HepG2 (cell line): ENCODE results near the gene PRSS8. TPM values are rescaled to one million over a fixed set of nuclear protein-coding genes. Genes with fewer than 3 reads are reported as not detected.

Experiments
- AKAP8 ChIP-seq: sonication (generic); formaldehyde crosslinking; IDR thresholded peaks from 2 replicates; pipeline ENCODE4 v1.5.1; 2020; ENCODE audit warnings: mild to moderate bottlenecking, missing genetic modification reagents
- ATF7 ChIP-seq, 2 experiments: fragments of 450-650 bp in 1 of 2; sonication (generic) in 1 of 2; formaldehyde crosslinking in 1 of 2; IDR thresholded peaks; 2 replicates each; pipeline versions ENCODE4 v1.4.0 to v1.6.1; 2016 to 2020; ENCODE audit warnings: antibody characterized with exemption in 1 of 2, mild to moderate bottlenecking in 1 of 2, missing genetic modification reagents in 1 of 2
- BRD4 ChIP-seq: sonication (generic); formaldehyde crosslinking; IDR thresholded peaks from 2 replicates; pipeline ENCODE4 v1.4.0; 2020; ENCODE audit warnings: missing genetic modification reagents
- ELF4 ChIP-seq: sonication (generic); formaldehyde crosslinking; IDR thresholded peaks from 2 replicates; pipeline ENCODE4 v1.5.0; 2020; ENCODE audit warnings: missing genetic modification reagents, mild to moderate bottlenecking, moderate library complexity, borderline replicate concordance
- MED1 ChIP-seq: sonication (generic); formaldehyde crosslinking; IDR thresholded peaks from 2 replicates; pipeline ENCODE4 v1.4.0; 2020; ENCODE audit warnings: missing genetic modification reagents
- MXI1 ChIP-seq: IDR thresholded peaks from 3 replicates; pipeline ENCODE4 v1.6.1; 2012; ENCODE audit warnings: low read depth, low read length, inconsistent platforms, borderline replicate concordance
- MZF1 ChIP-seq: sonication (generic); formaldehyde crosslinking; IDR thresholded peaks from 2 replicates; pipeline ENCODE4 v1.8.1; 2023; ENCODE audit warnings: mild to moderate bottlenecking, missing genetic modification reagents, borderline replicate concordance
- RBM22 ChIP-seq: fragments of 200-400 bp; formaldehyde crosslinking; optimal IDR thresholded peaks from 2 replicates; pipeline ENCODE3; 2017; ENCODE audit warnings: mild to moderate bottlenecking, low read length, moderate library complexity
- WIZ ChIP-seq: sonication (generic); formaldehyde crosslinking; IDR thresholded peaks from 2 replicates; pipeline ENCODE4 v1.5.1; 2020; ENCODE audit warnings: mild to moderate bottlenecking, missing genetic modification reagents
- ZNF251 ChIP-seq: sonication (generic); formaldehyde crosslinking; IDR thresholded peaks from 2 replicates; pipeline ENCODE4 v1.9.0; 2021; ENCODE audit warnings: mild to moderate bottlenecking, missing genetic modification reagents
- ZNF430 ChIP-seq: sonication (generic); formaldehyde crosslinking; IDR thresholded peaks from 2 replicates; pipeline ENCODE4 v1.9.0; 2021; ENCODE audit warnings: mild to moderate bottlenecking, missing genetic modification reagents
- ZNF558 ChIP-seq: sonication (generic); formaldehyde crosslinking; IDR thresholded peaks from 2 replicates; pipeline ENCODE4 v1.9.0; 2022; ENCODE audit warnings: mild to moderate bottlenecking, missing genetic modification reagents, borderline replicate concordance
- polyA plus RNA-seq, 8 experiments: library from polyadenylated mRNA; depleted of rRNA in 3 of 8; stranded (reverse) in 7 of 8; unstranded in 1 of 8; fragments of >200 nt; fragmentation: Illumina TruSeq in 4 of 8; extraction: Trizol in 4 of 8; gene quantifications; 2 replicates each; pipeline versions ENCODE4 v1.2.1 to v1.2.3, GENCODE V29; 2011 to 2016; ENCODE audit warnings: low read depth in 4 of 8, missing spikeins in 1 of 8, mixed read lengths in 1 of 8; ENCODE audit not compliant: insufficient read depth in 1 of 8
- total RNA-seq, 5 experiments: library from RNA; depleted of rRNA; stranded (reverse); fragments of >200 nt; fragmentation: Illumina TruSeq; extraction: Trizol; gene quantifications; 2 replicates each; pipeline ENCODE4 v1.2.3, GENCODE V29; 2016; ENCODE audit warnings: low read depth in 1 of 5
- TF ChIP-seq, protein P1 (sequence below), 2 experiments: sonication (generic) in 1 of 2; formaldehyde crosslinking in 1 of 2; IDR thresholded peaks; 2 replicates each; pipeline versions ENCODE4 v1.4.0 to v1.6.1; 2018 to 2020; ENCODE audit warnings: missing genetic modification reagents in 2 of 2, borderline replicate concordance in 1 of 2, low read depth in 1 of 2, mild to moderate bottlenecking in 1 of 2, missing biosample characterization in 1 of 2
- TF ChIP-seq, protein P2 (sequence below): sonication (generic); formaldehyde crosslinking; IDR thresholded peaks from 2 replicates; pipeline ENCODE4 v1.4.0; 2020; ENCODE audit warnings: missing genetic modification reagents
- TF ChIP-seq, protein P3 (sequence below): sonication (generic); formaldehyde crosslinking; IDR thresholded peaks from 2 replicates; pipeline ENCODE4 v1.4.0; 2020; ENCODE audit warnings: missing genetic modification reagents, mild to moderate bottlenecking, borderline replicate concordance
- TF ChIP-seq, protein P4 (sequence below): sonication (generic); formaldehyde crosslinking; IDR thresholded peaks from 2 replicates; pipeline ENCODE4 v1.5.1; 2020; ENCODE audit warnings: missing genetic modification reagents, mild to moderate bottlenecking, borderline replicate concordance
- TF ChIP-seq, protein P5 (sequence below): sonication (generic); formaldehyde crosslinking; IDR thresholded peaks from 2 replicates; pipeline ENCODE4 v1.5.1; 2020; ENCODE audit warnings: missing genetic modification reagents, mild to moderate bottlenecking, borderline replicate concordance
- TF ChIP-seq, protein P6 (sequence below): IDR thresholded peaks from 2 replicates; pipeline ENCODE4 v1.6.1; 2016; ENCODE audit warnings: low read depth, borderline replicate concordance

Gene PRSS8
- total and polyA plus RNA-seq, 2 of the 13 experiments (the other 11 are each of a cell fraction or from before 2014, with no cell fraction given): 2.6 to 7.2 TPM

DNA sequence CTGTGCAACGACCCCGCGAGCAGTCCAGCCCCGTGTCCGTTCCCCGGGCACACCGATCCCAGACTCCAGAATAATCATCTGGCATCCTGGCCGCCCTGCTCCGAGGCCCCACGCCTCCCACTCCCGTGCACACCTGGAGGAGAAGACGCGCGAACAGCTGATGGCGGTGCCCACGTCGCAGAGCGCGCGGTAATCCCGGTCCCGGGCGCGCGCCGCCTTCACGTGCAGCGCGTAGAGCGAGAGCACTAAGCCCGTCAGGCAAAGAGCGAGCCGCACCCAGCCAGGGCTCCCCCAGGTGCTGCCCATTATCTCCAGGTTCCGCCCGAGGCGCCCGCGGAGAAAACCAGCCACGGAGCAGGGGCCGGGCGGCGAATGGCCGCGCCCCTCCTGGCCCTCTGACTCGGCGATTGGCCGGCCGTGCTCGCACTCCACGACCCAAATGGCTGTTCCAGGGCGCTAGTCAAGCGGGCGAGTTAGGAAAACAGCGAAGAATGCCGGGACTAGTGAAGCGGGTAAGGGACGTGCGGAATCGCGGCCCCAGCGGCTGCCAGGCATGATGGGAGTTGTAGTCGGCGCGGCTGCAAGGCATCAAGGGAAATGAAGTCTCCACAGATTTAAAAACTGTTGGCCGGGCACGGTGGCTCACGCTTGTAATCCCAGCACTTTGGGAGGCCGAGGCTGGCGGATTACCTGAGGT is 41.0 kb downstream of the PRSS8 start, which contains the start of gene VKORC1 (continued):
- TF ChIP-seq, protein P1, sequence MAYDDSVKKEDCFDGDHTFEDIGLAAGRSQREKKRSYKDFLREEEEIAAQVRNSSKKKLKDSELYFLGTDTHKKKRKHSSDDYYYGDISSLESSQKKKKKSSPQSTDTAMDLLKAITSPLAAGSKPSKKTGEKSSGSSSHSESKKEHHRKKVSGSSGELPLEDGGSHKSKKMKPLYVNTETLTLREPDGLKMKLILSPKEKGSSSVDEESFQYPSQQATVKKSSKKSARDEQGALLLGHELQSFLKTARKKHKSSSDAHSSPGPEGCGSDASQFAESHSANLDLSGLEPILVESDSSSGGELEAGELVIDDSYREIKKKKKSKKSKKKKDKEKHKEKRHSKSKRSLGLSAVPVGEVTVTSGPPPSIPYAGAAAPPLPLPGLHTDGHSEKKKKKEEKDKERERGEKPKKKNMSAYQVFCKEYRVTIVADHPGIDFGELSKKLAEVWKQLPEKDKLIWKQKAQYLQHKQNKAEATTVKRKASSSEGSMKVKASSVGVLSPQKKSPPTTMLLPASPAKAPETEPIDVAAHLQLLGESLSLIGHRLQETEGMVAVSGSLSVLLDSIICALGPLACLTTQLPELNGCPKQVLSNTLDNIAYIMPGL (CRISPR knock-in tag; IDR thresholded peaks at IDR 0.05; ENCODE audit: borderline replicate concordance in 1 of 2, low read depth in 1 of 2): peak; percentile 88 to 93; a peak in 3 of 4 replicates
- TF ChIP-seq WIZ (CRISPR knock-in tag) (peak; percentile 85; the same call in 1 of the 2 replicates), ZNF430 (CRISPR knock-in tag) (no peak; the same call in 1 of the 2 replicates), ZNF558 (CRISPR knock-in tag) (peak; percentile 75; the same call in 1 of the 2 replicates), MED1 (peak; percentile 89; the same call in 1 of the 2 replicates), MZF1 (CRISPR knock-in tag) (no peak), BRD4 (CRISPR knock-in tag) (0 out of 2 replicates have a peak, but pooled peaks have one; percentile 64), ZNF251 (CRISPR knock-in tag) (no peak), ELF4 (CRISPR knock-in tag) (peak; percentile 95), AKAP8 (CRISPR knock-in tag) (no peak), RBM22 (no peak), ATF7 (IDR thresholded peaks at IDR 0.05) (no peak), ATF7 (CRISPR knock-in tag; IDR thresholded peaks at IDR 0.05) (peak; percentile 62; the same call in 1 of the 2 replicates), MXI1 (peak; percentile 85; the same call in 1 of the 3 replicates)
- TF ChIP-seq, protein P2, sequence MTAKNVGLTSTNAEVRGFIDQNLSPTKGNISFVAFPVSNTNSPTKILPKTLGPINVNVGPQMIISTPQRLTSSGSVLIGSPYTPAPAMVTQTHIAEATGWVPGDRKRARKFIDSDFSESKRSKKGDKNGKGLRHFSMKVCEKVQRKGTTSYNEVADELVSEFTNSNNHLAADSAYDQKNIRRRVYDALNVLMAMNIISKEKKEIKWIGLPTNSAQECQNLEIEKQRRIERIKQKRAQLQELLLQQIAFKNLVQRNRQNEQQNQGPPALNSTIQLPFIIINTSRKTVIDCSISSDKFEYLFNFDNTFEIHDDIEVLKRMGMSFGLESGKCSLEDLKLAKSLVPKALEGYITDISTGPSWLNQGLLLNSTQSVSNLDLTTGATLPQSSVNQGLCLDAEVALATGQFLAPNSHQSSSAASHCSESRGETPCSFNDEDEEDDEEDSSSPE (CRISPR knock-in tag): peak; percentile 90
- TF ChIP-seq, protein P3, sequence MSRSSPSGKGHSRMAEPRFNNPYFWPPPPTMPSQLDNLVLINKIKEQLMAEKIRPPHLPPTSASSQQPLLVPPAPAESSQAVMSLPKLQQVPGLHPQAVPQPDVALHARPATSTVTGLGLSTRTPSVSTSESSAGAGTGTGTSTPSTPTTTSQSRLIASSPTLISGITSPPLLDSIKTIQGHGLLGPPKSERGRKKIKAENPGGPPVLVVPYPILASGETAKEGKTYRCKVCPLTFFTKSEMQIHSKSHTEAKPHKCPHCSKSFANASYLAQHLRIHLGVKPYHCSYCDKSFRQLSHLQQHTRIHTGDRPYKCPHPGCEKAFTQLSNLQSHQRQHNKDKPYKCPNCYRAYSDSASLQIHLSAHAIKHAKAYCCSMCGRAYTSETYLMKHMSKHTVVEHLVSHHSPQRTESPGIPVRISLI: peak; percentile 3; the same call in 1 of the 2 replicates
- TF ChIP-seq, protein P4, sequence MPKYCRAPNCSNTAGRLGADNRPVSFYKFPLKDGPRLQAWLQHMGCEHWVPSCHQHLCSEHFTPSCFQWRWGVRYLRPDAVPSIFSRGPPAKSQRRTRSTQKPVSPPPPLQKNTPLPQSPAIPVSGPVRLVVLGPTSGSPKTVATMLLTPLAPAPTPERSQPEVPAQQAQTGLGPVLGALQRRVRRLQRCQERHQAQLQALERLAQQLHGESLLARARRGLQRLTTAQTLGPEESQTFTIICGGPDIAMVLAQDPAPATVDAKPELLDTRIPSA (CRISPR knock-in tag): peak; percentile 96; the same call in 1 of the 2 replicates
- TF ChIP-seq, protein P5, sequence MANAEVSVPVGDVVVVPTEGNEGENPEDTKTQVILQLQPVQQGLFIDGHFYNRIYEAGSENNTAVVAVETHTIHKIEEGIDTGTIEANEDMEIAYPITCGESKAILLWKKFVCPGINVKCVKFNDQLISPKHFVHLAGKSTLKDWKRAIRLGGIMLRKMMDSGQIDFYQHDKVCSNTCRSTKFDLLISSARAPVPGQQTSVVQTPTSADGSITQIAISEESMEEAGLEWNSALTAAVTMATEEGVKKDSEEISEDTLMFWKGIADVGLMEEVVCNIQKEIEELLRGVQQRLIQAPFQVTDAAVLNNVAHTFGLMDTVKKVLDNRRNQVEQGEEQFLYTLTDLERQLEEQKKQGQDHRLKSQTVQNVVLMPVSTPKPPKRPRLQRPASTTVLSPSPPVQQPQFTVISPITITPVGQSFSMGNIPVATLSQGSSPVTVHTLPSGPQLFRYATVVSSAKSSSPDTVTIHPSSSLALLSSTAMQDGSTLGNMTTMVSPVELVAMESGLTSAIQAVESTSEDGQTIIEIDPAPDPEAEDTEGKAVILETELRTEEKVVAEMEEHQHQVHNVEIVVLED (CRISPR knock-in tag): peak; percentile 96
- TF ChIP-seq, protein P6, sequence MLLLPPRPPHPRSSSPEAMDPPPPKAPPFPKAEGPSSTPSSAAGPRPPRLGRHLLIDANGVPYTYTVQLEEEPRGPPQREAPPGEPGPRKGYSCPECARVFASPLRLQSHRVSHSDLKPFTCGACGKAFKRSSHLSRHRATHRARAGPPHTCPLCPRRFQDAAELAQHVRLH (CRISPR knock-in tag): peak; percentile 79; the same call in 1 of the 2 replicates
